ENCODE measurements around the gene ASB18. TPM values are rescaled to one million over a fixed set of nuclear protein-coding genes. Genes with fewer than 3 reads are reported as not detected.

ASB18 gene
- total and polyA plus RNA-seq, 2 experiments from 2014 or later, result not detected

GRCh38 chr2:236238751-236239150, 25.5 kb downstream of the ASB18 start:
- H3K79me2 ChIP-seq, result no peaks in the 10 kb centered on the region
- TF ChIP-seq CTCF (IDR thresholded peaks at IDR 0.05; ENCODE audit: poor library complexity), result no peak
- no peak for TF ChIP-seq EZH2 (IDR thresholded peaks at IDR 0.05; ENCODE audit: borderline replicate concordance)
- no peak for TF ChIP-seq EZH2phosphoT487 (IDR thresholded peaks at IDR 0.05; ENCODE audit: low read depth, severe bottlenecking, unreplicated experiment)
- H3K4me2 ChIP-seq, result no peak overlapping the region
- H3K4me3 ChIP-seq, result no peak overlapping the region
- H3K36me3 ChIP-seq (replicated peaks; ENCODE audit: insufficient read depth, low read depth), result no peaks in the 10 kb centered on the region
- no peak overlapping the region for H3K27ac ChIP-seq
- peaks cover 7% of the 10 kb centered on the region for H3K4me1 ChIP-seq (ENCODE audit: insufficient read depth)
- DNase-seq (ENCODE audit: low spot score), result no peak
- no peak overlapping the region for H2AFZ ChIP-seq
- no peaks in the 10 kb centered on the region for H3K9me3 ChIP-seq (ENCODE audit: low read depth)
- WGBS (ENCODE audit: low lambda C conversion rate, missing lambda C conversion rate), result 83% methylated on average over 6 of the region's 6 CpGs
- H3K9me2 ChIP-seq (replicated peaks; ENCODE audit: insufficient read depth), result no peaks in the 10 kb centered on the region
- peaks cover 76% of the 10 kb centered on the region for H3K27me3 ChIP-seq
- no peaks in the 10 kb centered on the region for H4K20me1 ChIP-seq (ENCODE audit: insufficient read depth, poor library complexity, severe bottlenecking)

- DNase-seq (ENCODE audit: low spot score), result peak; percentile 26
- H3K9me3 ChIP-seq (ENCODE audit: low read depth), result no peaks in the 10 kb centered on the region
- TF ChIP-seq EZH2phosphoT487 (IDR thresholded peaks at IDR 0.05; ENCODE audit: low read depth, severe bottlenecking, unreplicated experiment), result peak; percentile 46
- no peak for TF ChIP-seq CTCF (IDR thresholded peaks at IDR 0.05; ENCODE audit: poor library complexity)
- peak; percentile 37 for TF ChIP-seq EZH2 (IDR thresholded peaks at IDR 0.05; ENCODE audit: borderline replicate concordance)
- no peak overlapping the region for H3K4me3 ChIP-seq
- H3K4me2 ChIP-seq, result peak overlapping the region; percentile 72
- WGBS (ENCODE audit: low lambda C conversion rate, missing lambda C conversion rate), result 28% methylated on average over 29 of the region's 64 CpGs
- H3K36me3 ChIP-seq (replicated peaks; ENCODE audit: insufficient read depth, low read depth), result no peaks in the 10 kb centered on the region
- H3K79me2 ChIP-seq, result no peaks in the 10 kb centered on the region
- H3K27ac ChIP-seq, result no peak overlapping the region
- peaks cover 76% of the 10 kb centered on the region for H3K27me3 ChIP-seq
- H4K20me1 ChIP-seq (ENCODE audit: insufficient read depth, poor library complexity, severe bottlenecking), result no peaks in the 10 kb centered on the region
- no peaks in the 10 kb centered on the region for H3K9me2 ChIP-seq (replicated peaks; ENCODE audit: insufficient read depth)
- peaks cover 7% of the 10 kb centered on the region for H3K4me1 ChIP-seq (ENCODE audit: insufficient read depth)
- H2AFZ ChIP-seq, result no peak overlapping the region
Observed at GRCh38 chr2:236237468-236238190, 26.6 kb downstream of the ASB18 start.

GRCh38 chr2:236236559-236237452, 27.4 kb downstream of the ASB18 start:
- Histone ChIP-seq H3K4me2 (peak overlapping the region; percentile 72), H3K9me2 (replicated peaks; ENCODE audit: insufficient read depth) (no peaks in the 10 kb centered on the region), H3K4me3 (no peak overlapping the region), H3K27ac (no peak overlapping the region), H3K4me1 (ENCODE audit: insufficient read depth) (peaks cover 7% of the 10 kb centered on the region), H2AFZ (no peak overlapping the region), H4K20me1 (ENCODE audit: insufficient read depth, poor library complexity, severe bottlenecking) (no peaks in the 10 kb centered on the region), H3K9me3 (ENCODE audit: low read depth) (no peaks in the 10 kb centered on the region), H3K79me2 (no peaks in the 10 kb centered on the region), H3K36me3 (replicated peaks; ENCODE audit: insufficient read depth, low read depth) (no peaks in the 10 kb centered on the region), H3K27me3 (peaks cover 75% of the 10 kb centered on the region)
- DNase-seq (ENCODE audit: low spot score), result no peak
- peak; percentile 72 for TF ChIP-seq EZH2phosphoT487 (IDR thresholded peaks at IDR 0.05; ENCODE audit: low read depth, severe bottlenecking, unreplicated experiment)
- peak; percentile 12 for TF ChIP-seq CTCF (IDR thresholded peaks at IDR 0.05; ENCODE audit: poor library complexity)
- peak; percentile 49 for TF ChIP-seq EZH2 (IDR thresholded peaks at IDR 0.05; ENCODE audit: borderline replicate concordance)
- 17% methylated on average over 56 of the region's 73 CpGs for WGBS (ENCODE audit: low lambda C conversion rate, missing lambda C conversion rate)
